Sigmoid colon (tissue), 4 donors: ENCODE results near the gene FSTL4.

ENCODE experiments used
- CTCF ChIP-seq, 4 experiments: fragments of 450-650 bp in 3 of 4; fragments of 200-600 bp in 1 of 4; IDR thresholded peaks; one replicate each; pipeline ENCODE4 v1.5.1; 2016 to 2019; ENCODE audit warnings: antibody characterized with exemption in 4 of 4, mild to moderate bottlenecking in 3 of 4, moderate library complexity in 2 of 4
- EP300 ChIP-seq, 4 donors: sonication (generic); formaldehyde crosslinking; IDR thresholded peaks; one replicate each; pipeline ENCODE4 v1.6.1; 2017; ENCODE audit warnings: antibody characterized with exemption in 4 of 4
- POLR2A ChIP-seq, 2 donors: fragments of 450-650 bp; IDR thresholded peaks; one replicate each; pipeline ENCODE4 v1.6.1; 2016; ENCODE audit warnings: antibody characterized with exemption in 2 of 2, mild to moderate bottlenecking in 2 of 2, moderate library complexity in 2 of 2

DNA sequence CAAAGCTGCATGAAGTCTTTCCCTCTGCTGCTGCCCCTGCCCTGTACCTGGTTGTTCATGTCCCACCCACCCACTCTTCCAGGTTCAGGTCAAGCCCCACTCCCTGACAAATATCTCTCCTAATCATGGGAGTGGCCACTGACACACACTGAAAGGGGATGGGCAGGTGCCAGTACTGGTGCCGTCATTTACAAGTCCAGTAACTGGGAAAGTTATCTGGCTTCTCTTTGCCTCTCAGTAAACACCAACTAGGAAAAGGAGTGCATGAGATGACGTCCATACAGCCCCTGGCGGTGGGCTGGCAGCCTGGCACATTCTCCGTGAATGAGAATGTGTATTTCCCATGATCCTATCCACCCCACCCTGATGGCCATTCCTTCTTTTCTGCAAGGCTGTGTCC lies 225.2 kb downstream of the FSTL4 start:
- TF ChIP-seq CTCF (IDR thresholded peaks at IDR 0.05) (no peak), EP300 (IDR thresholded peaks at IDR 0.05) (no peak), POLR2A (IDR thresholded peaks at IDR 0.05) (no peak)
